ENCODE data around the gene ARL13B. TPM values are rescaled to one million over a fixed set of nuclear protein-coding genes. Genes with fewer than 3 reads are reported as not detected.

The ARL13B gene
- total and polyA plus RNA-seq, 2 donors (not counting 1 experiment from before 2014, with no cell fraction given) = 8.4 to 10.7 TPM

GRCh38 chr3:93988283-93988682, 8.3 kb downstream of the ARL13B start:
- H3K4me2 ChIP-seq (ENCODE audit: extremely low read depth, insufficient read depth, low read length) = no peak overlapping the region
- TF ChIP-seq EZH2 (IDR thresholded peaks at IDR 0.05; ENCODE audit: low read length, missing control alignments) = no peak
- TF ChIP-seq, protein P1, sequence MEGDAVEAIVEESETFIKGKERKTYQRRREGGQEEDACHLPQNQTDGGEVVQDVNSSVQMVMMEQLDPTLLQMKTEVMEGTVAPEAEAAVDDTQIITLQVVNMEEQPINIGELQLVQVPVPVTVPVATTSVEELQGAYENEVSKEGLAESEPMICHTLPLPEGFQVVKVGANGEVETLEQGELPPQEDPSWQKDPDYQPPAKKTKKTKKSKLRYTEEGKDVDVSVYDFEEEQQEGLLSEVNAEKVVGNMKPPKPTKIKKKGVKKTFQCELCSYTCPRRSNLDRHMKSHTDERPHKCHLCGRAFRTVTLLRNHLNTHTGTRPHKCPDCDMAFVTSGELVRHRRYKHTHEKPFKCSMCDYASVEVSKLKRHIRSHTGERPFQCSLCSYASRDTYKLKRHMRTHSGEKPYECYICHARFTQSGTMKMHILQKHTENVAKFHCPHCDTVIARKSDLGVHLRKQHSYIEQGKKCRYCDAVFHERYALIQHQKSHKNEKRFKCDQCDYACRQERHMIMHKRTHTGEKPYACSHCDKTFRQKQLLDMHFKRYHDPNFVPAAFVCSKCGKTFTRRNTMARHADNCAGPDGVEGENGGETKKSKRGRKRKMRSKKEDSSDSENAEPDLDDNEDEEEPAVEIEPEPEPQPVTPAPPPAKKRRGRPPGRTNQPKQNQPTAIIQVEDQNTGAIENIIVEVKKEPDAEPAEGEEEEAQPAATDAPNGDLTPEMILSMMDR (conservative IDR thresholded peaks at IDR 0.05 in 1 of 2, IDR thresholded peaks at IDR 0.05 in 1 of 2; ENCODE audit: low read depth in 1 of 2, low read length in 2 of 2) = no peak
- DNase-seq (ENCODE audit: low read depth in 2 of 2) = peak; percentile 11 to 65

DNA sequence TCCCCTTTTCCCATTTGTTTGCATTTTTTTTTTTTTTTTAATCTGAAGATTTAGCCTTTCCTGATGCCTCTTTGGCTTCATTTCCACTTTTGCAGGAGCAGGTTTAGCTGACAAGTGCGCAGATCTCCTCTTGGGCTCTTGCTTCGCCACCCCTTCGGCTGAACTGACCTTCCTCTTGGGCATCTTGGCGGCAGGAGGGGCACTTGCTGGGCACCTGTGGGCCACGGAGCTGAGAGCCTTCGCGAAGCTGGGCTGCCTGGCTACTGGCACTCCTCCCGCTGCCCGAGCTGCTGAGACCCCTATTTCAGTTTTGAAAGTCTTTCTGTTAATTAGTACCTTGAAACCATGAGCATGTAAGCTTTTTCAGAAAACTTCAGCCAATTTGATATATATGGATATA, 8.8 kb downstream of the ARL13B start:
- DNase-seq (ENCODE audit: low read depth in 2 of 2) = no peak
- no peaks in the 10 kb centered on the region for H3K36me3 ChIP-seq (ENCODE audit: control insufficient read depth, insufficient read depth, low read length)
- no peak overlapping the region for H3K9ac ChIP-seq (ENCODE audit: insufficient read depth, low read length)
- TF ChIP-seq, protein P1 (conservative IDR thresholded peaks at IDR 0.05 in 1 of 2, IDR thresholded peaks at IDR 0.05 in 1 of 2; ENCODE audit: low read depth in 1 of 2, low read length in 2 of 2) = no peak
- no peak for TF ChIP-seq EZH2 (IDR thresholded peaks at IDR 0.05; ENCODE audit: low read length, missing control alignments)
- H3K79me2 ChIP-seq (ENCODE audit: control insufficient read depth, insufficient read depth, low read length) = no peaks in the 10 kb centered on the region
- H3K4me2 ChIP-seq (ENCODE audit: extremely low read depth, insufficient read depth, low read length) = no peak overlapping the region
- no peaks in the 10 kb centered on the region for H3K9me3 ChIP-seq (ENCODE audit: control insufficient read depth, insufficient read depth, low read depth, low read length)
- H2AFZ ChIP-seq (ENCODE audit: low read length) = no peak overlapping the region
- no peaks in the 10 kb centered on the region for H3K4me1 ChIP-seq (ENCODE audit: control insufficient read depth, extremely low read depth, insufficient read depth, low read length)
- H3K27me3 ChIP-seq (ENCODE audit: control insufficient read depth, insufficient read depth, low read length) = no peaks in the 10 kb centered on the region
- no peaks in the 10 kb centered on the region for H4K20me1 ChIP-seq (ENCODE audit: control insufficient read depth, extremely low read depth, insufficient read depth, low read length)
- no peak overlapping the region for H3K27ac ChIP-seq (ENCODE audit: insufficient read depth, low read length)
- no peak overlapping the region for H3K4me3 ChIP-seq (replicated peaks in 1 of 4; ENCODE audit: control extremely low read depth in 1 of 4, insufficient read depth in 1 of 4, low read depth in 3 of 4, low read length in 4 of 4)

More at GRCh38 chr3:93988283-93988682, 8.3 kb downstream of the ARL13B start:
- no peak overlapping the region for H3K27ac ChIP-seq (ENCODE audit: insufficient read depth, low read length)
- no peak overlapping the region for H2AFZ ChIP-seq (ENCODE audit: low read length)
- no peaks in the 10 kb centered on the region for H3K27me3 ChIP-seq (ENCODE audit: control insufficient read depth, insufficient read depth, low read length)
- no peaks in the 10 kb centered on the region for H3K4me1 ChIP-seq (ENCODE audit: control insufficient read depth, extremely low read depth, insufficient read depth, low read length)
- H3K9me3 ChIP-seq (ENCODE audit: control insufficient read depth, insufficient read depth, low read depth, low read length) = no peaks in the 10 kb centered on the region
- H3K9ac ChIP-seq (ENCODE audit: insufficient read depth, low read length) = no peak overlapping the region
- H3K4me3 ChIP-seq (replicated peaks in 1 of 4; ENCODE audit: control extremely low read depth in 1 of 4, insufficient read depth in 1 of 4, low read depth in 3 of 4, low read length in 4 of 4) = no peak overlapping the region
- H3K79me2 ChIP-seq (ENCODE audit: control insufficient read depth, insufficient read depth, low read length) = no peaks in the 10 kb centered on the region
- no peaks in the 10 kb centered on the region for H3K36me3 ChIP-seq (ENCODE audit: control insufficient read depth, insufficient read depth, low read length)
- H4K20me1 ChIP-seq (ENCODE audit: control insufficient read depth, extremely low read depth, insufficient read depth, low read length) = no peaks in the 10 kb centered on the region

DNA sequence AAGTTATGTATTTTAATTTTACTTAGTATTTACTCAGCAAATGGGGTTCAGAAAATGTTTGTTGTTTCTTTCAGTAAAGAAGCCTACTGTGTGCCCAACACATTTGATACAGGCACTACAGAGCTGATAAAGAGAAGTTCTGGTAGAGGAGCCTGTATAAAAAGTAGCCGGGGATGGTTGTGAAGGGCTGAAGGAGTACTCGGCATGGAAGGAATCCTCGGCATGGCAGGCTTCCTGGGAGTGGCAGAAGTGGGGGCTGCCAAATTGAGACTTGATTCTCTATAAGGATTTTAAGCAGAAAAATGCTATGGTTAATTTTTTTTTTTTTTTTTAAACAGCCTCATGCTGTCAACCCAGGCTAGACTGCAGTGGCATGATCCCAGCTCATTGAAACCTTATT, 9.3 kb downstream of the ARL13B start:
- Histone ChIP-seq H3K4me3 (replicated peaks in 1 of 4; ENCODE audit: control extremely low read depth in 1 of 4, insufficient read depth in 1 of 4, low read depth in 3 of 4, low read length in 4 of 4) (no peak overlapping the region), H3K4me2 (ENCODE audit: extremely low read depth, insufficient read depth, low read length) (no peak overlapping the region)

More for the DNA sequence above, 9.3 kb downstream of the ARL13B start:
- Histone ChIP-seq H3K27me3 (ENCODE audit: control insufficient read depth, insufficient read depth, low read length) (no peaks in the 10 kb centered on the region), H4K20me1 (ENCODE audit: control insufficient read depth, extremely low read depth, insufficient read depth, low read length) (no peaks in the 10 kb centered on the region), H3K79me2 (ENCODE audit: control insufficient read depth, insufficient read depth, low read length) (no peaks in the 10 kb centered on the region), H3K9ac (ENCODE audit: insufficient read depth, low read length) (no peak overlapping the region), H3K4me1 (ENCODE audit: control insufficient read depth, extremely low read depth, insufficient read depth, low read length) (no peaks in the 10 kb centered on the region), H3K36me3 (ENCODE audit: control insufficient read depth, insufficient read depth, low read length) (no peaks in the 10 kb centered on the region), H3K27ac (ENCODE audit: insufficient read depth, low read length) (no peak overlapping the region), H3K9me3 (ENCODE audit: control insufficient read depth, insufficient read depth, low read depth, low read length) (no peaks in the 10 kb centered on the region), H2AFZ (ENCODE audit: low read length) (no peak overlapping the region)
- TF ChIP-seq EZH2 (IDR thresholded peaks at IDR 0.05; ENCODE audit: low read length, missing control alignments) = no peak
- TF ChIP-seq, protein P1 (conservative IDR thresholded peaks at IDR 0.05 in 1 of 2, IDR thresholded peaks at IDR 0.05 in 1 of 2; ENCODE audit: low read depth in 1 of 2, low read length in 2 of 2) = no peak
- peak in 1 of 2 donors; percentile 31 for DNase-seq (ENCODE audit: low read depth in 2 of 2)

All from fibroblast of lung (primary cell).